Tibial nerve (tissue), 4 donors: ENCODE results near the gene SMIM38.

ENCODE experiments used
- EP300 ChIP-seq, 2 donors: sonication (generic); formaldehyde crosslinking; IDR thresholded peaks; one replicate each; pipeline ENCODE4 v1.6.1; 2017; ENCODE audit warnings: antibody characterized with exemption in 2 of 2, mild to moderate bottlenecking in 1 of 2
- POLR2A ChIP-seq, 2 donors: fragments of 450-650 bp; IDR thresholded peaks; one replicate each; pipeline ENCODE4 v1.6.1; 2017; ENCODE audit warnings: antibody characterized with exemption in 2 of 2, mild to moderate bottlenecking in 2 of 2, moderate library complexity in 2 of 2
- TF ChIP-seq, protein P1 (sequence below), 5 experiments: fragments of 200-600 bp in 3 of 5; fragments of 450-650 bp in 2 of 5; sonication (generic) in 3 of 5; IDR thresholded peaks; one replicate each; pipeline ENCODE4 v1.5.1; 2016 to 2019; ENCODE audit warnings: antibody characterized with exemption in 5 of 5, mild to moderate bottlenecking in 3 of 5, moderate library complexity in 2 of 5

DNA sequence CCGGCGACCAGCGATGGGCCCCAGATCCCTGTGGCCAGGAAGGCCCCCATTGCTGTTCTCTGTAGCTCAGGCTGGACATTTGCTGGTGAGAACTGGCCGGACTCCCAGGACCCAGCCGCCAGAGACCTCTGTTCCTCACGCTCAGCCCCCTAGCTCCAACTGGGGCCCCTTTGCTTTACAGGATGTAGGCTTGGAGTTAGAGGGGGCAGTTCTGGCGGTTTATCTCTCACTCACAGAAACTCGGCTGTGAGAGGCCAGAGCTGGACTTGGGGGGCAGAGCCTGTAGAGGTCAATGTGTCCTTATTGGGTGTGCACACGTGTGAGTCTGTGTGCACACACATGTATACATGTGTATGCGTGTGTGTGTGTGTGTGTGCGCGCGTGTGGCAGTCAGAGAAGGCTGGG is 502 bp downstream of the SMIM38 start:
- TF ChIP-seq, protein P1, sequence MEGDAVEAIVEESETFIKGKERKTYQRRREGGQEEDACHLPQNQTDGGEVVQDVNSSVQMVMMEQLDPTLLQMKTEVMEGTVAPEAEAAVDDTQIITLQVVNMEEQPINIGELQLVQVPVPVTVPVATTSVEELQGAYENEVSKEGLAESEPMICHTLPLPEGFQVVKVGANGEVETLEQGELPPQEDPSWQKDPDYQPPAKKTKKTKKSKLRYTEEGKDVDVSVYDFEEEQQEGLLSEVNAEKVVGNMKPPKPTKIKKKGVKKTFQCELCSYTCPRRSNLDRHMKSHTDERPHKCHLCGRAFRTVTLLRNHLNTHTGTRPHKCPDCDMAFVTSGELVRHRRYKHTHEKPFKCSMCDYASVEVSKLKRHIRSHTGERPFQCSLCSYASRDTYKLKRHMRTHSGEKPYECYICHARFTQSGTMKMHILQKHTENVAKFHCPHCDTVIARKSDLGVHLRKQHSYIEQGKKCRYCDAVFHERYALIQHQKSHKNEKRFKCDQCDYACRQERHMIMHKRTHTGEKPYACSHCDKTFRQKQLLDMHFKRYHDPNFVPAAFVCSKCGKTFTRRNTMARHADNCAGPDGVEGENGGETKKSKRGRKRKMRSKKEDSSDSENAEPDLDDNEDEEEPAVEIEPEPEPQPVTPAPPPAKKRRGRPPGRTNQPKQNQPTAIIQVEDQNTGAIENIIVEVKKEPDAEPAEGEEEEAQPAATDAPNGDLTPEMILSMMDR (IDR thresholded peaks at IDR 0.05): no peak
- TF ChIP-seq EP300 (IDR thresholded peaks at IDR 0.05) (no peak), POLR2A (IDR thresholded peaks at IDR 0.05) (no peak)
